Measurements from ENCODE around the gene SLC2A11.
"Not testable (repeated sequence)": the region's sequence is repeated elsewhere in the genome, so short reads cannot be mapped to it uniquely, and the experiment has no call there.

SLC2A11 gene

GRCh38 chr22:23908587-23909205, 51.0 kb downstream of the SLC2A11 start:
- no peak for DNase-seq (ENCODE audit: low spot score)

- DNase-seq (ENCODE audit: low spot score), result no peak
Measured at GRCh38 chr22:23909296-23909898, 51.7 kb downstream of the SLC2A11 start.

- DNase-seq (ENCODE audit: low spot score), result no peak
Measured at GRCh38 chr22:23910496-23911190, 53.0 kb downstream of the SLC2A11 start.

- DNase-seq (ENCODE audit: low spot score), result no peak
Measured at GRCh38 chr22:23911318-23911980, 53.8 kb downstream of the SLC2A11 start.

- DNase-seq (ENCODE audit: low spot score), result no peak
Measured at GRCh38 chr22:23912293-23912903, 54.7 kb downstream of the SLC2A11 start.

DNA sequence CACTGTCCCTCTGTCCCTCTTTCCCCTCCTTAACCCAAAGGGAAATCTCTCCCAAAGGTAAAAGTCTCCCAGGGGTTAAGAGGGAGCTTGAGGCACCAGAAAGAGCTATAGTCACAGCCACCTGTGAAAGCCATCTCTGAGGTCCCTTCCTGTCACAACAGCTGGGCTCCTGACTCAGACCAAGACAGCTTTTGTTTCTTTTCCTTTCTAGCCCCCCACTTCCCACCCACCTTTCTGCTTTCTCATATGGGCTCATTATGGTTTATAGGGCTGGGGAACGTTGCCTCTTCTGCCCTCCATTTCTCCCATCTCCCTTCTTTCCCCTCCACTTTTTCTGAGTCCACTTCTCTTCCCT, 55.6 kb downstream of the SLC2A11 start:
- DNase-seq (ENCODE audit: low spot score), result no peak

GRCh38 chr22:23913661-23914353, 56.1 kb downstream of the SLC2A11 start:
- DNase-seq (ENCODE audit: low spot score), result peak; percentile 99

GRCh38 chr22:23915290-23915689, 57.6 kb downstream of the SLC2A11 start:
- no peak for DNase-seq (ENCODE audit: low spot score)

- not testable (repeated sequence) for DNase-seq (ENCODE audit: low spot score)
Measured at GRCh38 chr22:23920267-23920611, 62.6 kb downstream of the SLC2A11 start.

DNA sequence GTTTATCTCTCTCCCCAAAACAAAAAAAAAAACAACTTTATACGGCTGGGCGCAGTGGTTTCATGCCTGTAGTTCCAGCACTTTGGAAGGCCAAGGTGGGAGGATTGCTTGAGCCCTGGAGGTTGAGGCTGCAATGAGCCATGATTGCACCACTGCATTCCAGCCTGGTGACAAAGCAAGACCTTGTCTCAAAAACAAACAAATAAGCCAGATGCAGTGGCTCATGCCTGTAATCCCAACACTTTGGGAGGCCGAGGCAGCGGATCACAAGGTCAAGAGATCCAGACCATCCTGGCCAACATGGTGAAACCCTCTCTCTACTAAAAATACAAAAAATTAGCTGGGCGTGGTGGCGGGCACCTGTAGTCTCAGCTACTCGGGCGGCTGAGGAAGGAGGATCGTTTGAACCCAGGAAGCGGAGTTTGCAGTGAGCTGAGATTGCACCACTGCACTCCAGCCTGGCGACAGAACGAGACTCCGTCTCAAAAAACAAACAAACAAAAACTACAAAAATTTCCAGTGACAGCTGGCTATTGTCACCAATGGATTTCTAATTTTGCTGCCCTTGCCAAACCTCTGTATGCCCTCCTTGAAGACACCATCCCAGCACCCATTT, 64.0 kb downstream of the SLC2A11 start:
- not testable (repeated sequence) for DNase-seq (ENCODE audit: low spot score)

GRCh38 chr22:23922921-23923320, 65.2 kb downstream of the SLC2A11 start:
- no peak for DNase-seq (ENCODE audit: low spot score)

GRCh38 chr22:23925020-23925606, 67.4 kb downstream of the SLC2A11 start:
- DNase-seq (ENCODE audit: low spot score), result no peak

GRCh38 chr22:23926561-23926960, 68.9 kb downstream of the SLC2A11 start:
- DNase-seq (ENCODE audit: low spot score), result no peak
